GM19025 (cell line): ENCODE measurements around the gene INPP5F.
"Not testable (repeated sequence)": the region's sequence is repeated elsewhere in the genome, so short reads cannot be mapped to it uniquely, and the experiment has no call there.

Experiments used
- ATAC-seq: cut with Tn5 transposase; IDR thresholded peaks from one replicate; pipeline ENCODE4 v1.9.1; 2021; ENCODE audit warnings: mild to moderate bottlenecking, low read depth, moderate library complexity; ENCODE audit not compliant: unreplicated experiment

Gene INPP5F

GRCh38 chr10:119858063-119858462 is 132.2 kb downstream of the INPP5F start:
- ATAC-seq = no peak

GRCh38 chr10:119859420-119860258 is 133.8 kb downstream of the INPP5F start:
- ATAC-seq = no peak

- no peak for ATAC-seq
These were observed 135.2 kb downstream of the INPP5F start for GRCh38 chr10:119860866-119861607.

- no peak for ATAC-seq
These were observed 136.7 kb downstream of the INPP5F start for GRCh38 chr10:119862524-119862923.

- ATAC-seq = no peak
These were observed 138.2 kb downstream of the INPP5F start for GRCh38 chr10:119863951-119864565.

- no peak for ATAC-seq
These were observed 139.9 kb downstream of the INPP5F start for GRCh38 chr10:119865699-119866240.

GRCh38 chr10:119867317-119867716 is 141.5 kb downstream of the INPP5F start:
- no peak for ATAC-seq

GRCh38 chr10:119869398-119869797 is 143.5 kb downstream of the INPP5F start:
- not testable (repeated sequence) for ATAC-seq

- ATAC-seq = peak; percentile 30
These were observed 146.2 kb downstream of the INPP5F start for GRCh38 chr10:119871881-119872609.

- ATAC-seq = no peak
These were observed 146.7 kb downstream of the INPP5F start, which contains the start of gene MCMBP for GRCh38 chr10:119872610-119872859. Gene MCMBP (minus strand): TSS chr10:119872843. CDS start chr10:119872584, 259 bp downstream.

- ATAC-seq = peak; percentile 91
These were observed 147.2 kb downstream of the INPP5F start for GRCh38 chr10:119872860-119873681.

GRCh38 chr10:119878524-119878923 is 152.7 kb downstream of the INPP5F start:
- ATAC-seq = no peak
